Activated naive CD4-positive, alpha-beta T cell treated with anti-CD3 and anti-CD28 coated beads for 36 hours (primary cell): ENCODE results near the gene PKHD1. TPM values are rescaled to one million over a fixed set of nuclear protein-coding genes. Genes with fewer than 3 reads are reported as not detected.

ENCODE experiments used
- CTCF ChIA-PET: fragments of 350-600 bp; sonication (Branson Sonifier 250); formaldehyde crosslinking; loops from one replicate; lab custom pipeline; 2021; ENCODE audit warnings: antibody characterized with exemption; lab: Charles Lee
- DNase-seq: peaks from one replicate; pipeline ENCODE4 v3.0.0-alpha.2; 2020
- H3K27ac Mint-ChIP-seq: one replicate; pipeline ENCODE4 v1.8.0; 2021; ENCODE audit warnings: mild to moderate bottlenecking, mixed read lengths
- H3K27me3 Mint-ChIP-seq: one replicate; pipeline ENCODE4 v1.8.0; 2021; ENCODE audit warnings: low read depth, mixed read lengths
- H3K36me3 Mint-ChIP-seq: one replicate; pipeline ENCODE4 v1.8.0; 2021; ENCODE audit warnings: low read depth, mixed read lengths
- H3K4me1 Mint-ChIP-seq: one replicate; pipeline ENCODE4 v1.8.0; 2021; ENCODE audit warnings: low read depth, mixed read lengths
- H3K4me3 Mint-ChIP-seq: one replicate; pipeline ENCODE4 v1.8.0; 2021; ENCODE audit warnings: mild to moderate bottlenecking, moderate library complexity, mixed read lengths
- H3K9me3 Mint-ChIP-seq: one replicate; pipeline ENCODE4 v1.8.0; 2021; ENCODE audit warnings: mixed read lengths
- intact Hi-C: fragments of 100-400 bp; cut with micrococcal nuclease; formaldehyde crosslinking; loops from one replicate; pipeline ENCODE4 v1.15.1; 2023
- total RNA-seq, 2 experiments: library from RNA; stranded (reverse); gene quantifications; one replicate each; pipeline ENCODE4 v1.2.3, GENCODE V29; 2021

Gene PKHD1
- total RNA-seq, 2 experiments from 2014 or later = not detected

DNA sequence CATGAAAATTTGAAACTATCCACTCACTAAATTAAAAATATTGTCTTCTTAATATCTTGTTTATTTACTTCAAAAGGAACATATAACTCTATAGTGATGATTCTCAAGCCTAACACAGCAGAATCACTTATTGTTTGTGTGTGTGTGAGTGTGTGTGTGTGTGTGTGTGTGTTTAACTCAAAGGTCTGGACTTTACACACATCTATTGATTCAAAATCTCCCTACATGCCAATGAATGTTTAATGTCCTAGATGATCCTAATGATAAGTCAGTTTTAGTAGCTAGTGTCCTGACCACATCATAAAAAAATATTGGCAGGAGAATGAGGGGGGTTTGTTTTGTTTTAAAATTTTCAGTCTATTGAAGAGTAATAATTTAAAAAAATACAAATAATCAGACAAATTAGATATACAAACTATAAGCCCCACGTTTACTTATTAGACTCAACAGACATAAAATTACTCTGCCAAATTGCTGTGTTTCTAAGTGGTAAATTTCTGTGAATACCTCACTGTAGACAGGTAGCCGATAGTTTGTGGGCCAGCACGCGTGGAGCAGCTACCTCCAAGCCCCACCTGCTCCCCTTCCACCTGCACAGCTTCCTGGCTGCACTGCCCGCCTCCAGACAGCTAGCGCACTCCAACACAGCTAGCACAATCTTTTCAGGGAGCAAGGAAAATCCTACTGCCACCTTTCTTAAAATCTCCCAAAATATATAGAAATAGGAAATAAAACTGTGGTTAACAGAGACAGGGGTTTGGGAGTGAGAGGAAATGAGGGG, 349.6 kb downstream of the PKHD1 start:
- no peak for DNase-seq
- CTCF ChIA-PET = no interaction called here
- H3K27me3 Mint-ChIP-seq = no peaks in the 10 kb centered on the region
- no peaks in the 10 kb centered on the region for H3K9me3 Mint-ChIP-seq
- no peak overlapping the region for H3K27ac Mint-ChIP-seq
- no peaks in the 10 kb centered on the region for H3K4me1 Mint-ChIP-seq
- intact Hi-C loops = no loop called here
- no peaks in the 10 kb centered on the region for H3K36me3 Mint-ChIP-seq
- H3K4me3 Mint-ChIP-seq = no peak overlapping the region

DNA sequence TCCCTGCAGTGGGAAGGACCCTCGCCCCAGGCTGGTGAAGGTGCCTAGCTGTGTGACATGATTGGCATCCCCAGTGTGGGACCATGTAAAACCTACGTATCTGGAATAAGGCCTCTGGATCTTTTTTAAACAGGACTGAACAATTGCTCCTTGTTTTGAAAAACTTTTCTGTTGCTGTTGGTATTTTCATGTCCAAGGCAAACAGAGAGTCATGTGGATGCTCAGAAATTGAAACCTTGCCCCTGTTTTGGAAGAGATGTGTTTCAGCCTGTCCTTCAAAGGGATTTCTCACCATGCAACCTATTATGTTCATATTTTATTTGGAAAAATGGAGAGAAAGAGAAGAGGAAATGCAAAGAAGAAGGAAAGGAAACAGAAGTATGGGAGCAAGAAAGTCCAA, 362.3 kb downstream of the PKHD1 start:
- H3K4me3 Mint-ChIP-seq = no peak overlapping the region
- no peaks in the 10 kb centered on the region for H3K4me1 Mint-ChIP-seq
- no peak overlapping the region for H3K27ac Mint-ChIP-seq
- CTCF ChIA-PET = no interaction called here
- intact Hi-C loops = no loop called here
- H3K36me3 Mint-ChIP-seq = no peaks in the 10 kb centered on the region
- no peaks in the 10 kb centered on the region for H3K27me3 Mint-ChIP-seq
- no peaks in the 10 kb centered on the region for H3K9me3 Mint-ChIP-seq
- no peak for DNase-seq

DNA sequence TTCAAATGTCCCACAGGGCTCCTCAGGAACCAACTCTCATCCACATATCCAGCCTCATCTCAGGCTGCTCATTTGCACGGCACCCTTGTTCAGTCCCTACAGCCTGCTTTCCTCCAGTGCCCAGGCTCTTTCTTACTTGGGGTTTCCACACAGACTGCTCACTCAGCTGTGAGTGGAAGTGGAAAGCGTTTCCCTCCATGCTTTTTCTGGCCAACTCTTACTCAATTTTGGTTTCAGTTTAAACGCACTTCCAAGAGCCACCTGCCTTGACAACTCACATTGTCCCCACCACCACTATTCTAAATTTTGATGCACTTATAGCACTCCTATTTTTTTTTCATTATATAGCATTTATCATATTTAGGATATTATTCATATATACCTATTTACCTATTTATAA, 367.1 kb downstream of the PKHD1 start:
- Mint-ChIP-seq H3K36me3 (no peaks in the 10 kb centered on the region), H3K27me3 (no peaks in the 10 kb centered on the region), H3K4me3 (no peak overlapping the region), H3K4me1 (no peaks in the 10 kb centered on the region), H3K9me3 (no peaks in the 10 kb centered on the region), H3K27ac (no peak overlapping the region)
- DNase-seq = no peak
- intact Hi-C loops = no loop called here
- CTCF ChIA-PET = no interaction called here

DNA sequence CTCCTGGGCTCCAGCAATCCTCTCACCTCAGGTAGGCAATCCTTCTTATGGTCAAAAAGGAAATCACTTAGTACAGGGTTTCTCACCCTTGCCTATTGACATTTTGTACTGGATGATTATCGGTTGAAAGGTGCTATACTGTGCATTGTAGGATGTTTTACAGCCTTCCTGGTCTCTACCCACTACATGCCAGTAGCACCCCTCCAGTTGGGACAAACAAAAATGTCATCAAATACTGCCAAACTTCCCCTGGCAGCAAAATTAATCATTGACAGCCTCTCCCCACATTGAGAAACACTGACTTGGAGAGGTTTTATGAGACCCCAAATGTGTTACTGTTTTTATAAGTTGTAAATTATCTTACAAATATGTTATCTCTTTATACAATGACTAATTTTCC, 368.1 kb downstream of the PKHD1 start:
- no peak overlapping the region for H3K4me3 Mint-ChIP-seq
- no peaks in the 10 kb centered on the region for H3K36me3 Mint-ChIP-seq
- no peak overlapping the region for H3K27ac Mint-ChIP-seq
- no peaks in the 10 kb centered on the region for H3K4me1 Mint-ChIP-seq
- intact Hi-C loops = no loop called here
- CTCF ChIA-PET = no interaction called here
- no peak for DNase-seq
- no peaks in the 10 kb centered on the region for H3K27me3 Mint-ChIP-seq
- no peaks in the 10 kb centered on the region for H3K9me3 Mint-ChIP-seq

- intact Hi-C loops = no loop called here
- Mint-ChIP-seq H3K9me3 (no peaks in the 10 kb centered on the region), H3K27ac (no peak overlapping the region), H3K4me3 (no peak overlapping the region), H3K4me1 (no peaks in the 10 kb centered on the region), H3K27me3 (no peaks in the 10 kb centered on the region), H3K36me3 (no peaks in the 10 kb centered on the region)
- DNase-seq = no peak
- CTCF ChIA-PET = no interaction called here
Observed at GRCh38 chr6:51718533-51718932, 368.9 kb downstream of the PKHD1 start.

DNA sequence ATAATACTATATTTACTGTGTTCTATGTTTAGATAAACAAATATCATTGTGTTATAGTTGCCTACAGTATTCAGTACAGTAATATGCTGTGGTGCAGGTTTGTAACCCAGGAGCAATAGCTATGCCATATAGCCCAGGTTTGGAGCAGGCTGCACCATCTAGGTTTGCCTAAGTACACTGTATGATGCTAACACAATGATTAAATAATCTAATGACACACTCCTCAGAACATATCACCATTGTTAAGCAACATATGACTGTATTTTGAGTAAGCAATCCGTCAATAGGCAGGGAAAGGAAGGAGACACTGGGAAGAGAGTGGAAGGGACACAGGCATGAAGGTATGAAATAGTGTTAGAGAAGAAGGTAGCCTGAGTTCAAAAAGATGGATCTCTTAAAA, 369.9 kb downstream of the PKHD1 start:
- Mint-ChIP-seq H3K36me3 (no peaks in the 10 kb centered on the region), H3K27me3 (no peaks in the 10 kb centered on the region), H3K4me1 (no peaks in the 10 kb centered on the region), H3K4me3 (no peak overlapping the region), H3K27ac (no peak overlapping the region), H3K9me3 (no peaks in the 10 kb centered on the region)
- DNase-seq = no peak
- CTCF ChIA-PET = no interaction called here
- intact Hi-C loops = no loop called here

GRCh38 chr6:51711876-51712275, 375.5 kb downstream of the PKHD1 start:
- no peak overlapping the region for H3K4me3 Mint-ChIP-seq
- no peaks in the 10 kb centered on the region for H3K4me1 Mint-ChIP-seq
- H3K9me3 Mint-ChIP-seq = no peaks in the 10 kb centered on the region
- no peaks in the 10 kb centered on the region for H3K36me3 Mint-ChIP-seq
- intact Hi-C loops = no loop called here
- no peak overlapping the region for H3K27ac Mint-ChIP-seq
- no peak for DNase-seq
- CTCF ChIA-PET = no interaction called here
- H3K27me3 Mint-ChIP-seq = no peaks in the 10 kb centered on the region

DNA sequence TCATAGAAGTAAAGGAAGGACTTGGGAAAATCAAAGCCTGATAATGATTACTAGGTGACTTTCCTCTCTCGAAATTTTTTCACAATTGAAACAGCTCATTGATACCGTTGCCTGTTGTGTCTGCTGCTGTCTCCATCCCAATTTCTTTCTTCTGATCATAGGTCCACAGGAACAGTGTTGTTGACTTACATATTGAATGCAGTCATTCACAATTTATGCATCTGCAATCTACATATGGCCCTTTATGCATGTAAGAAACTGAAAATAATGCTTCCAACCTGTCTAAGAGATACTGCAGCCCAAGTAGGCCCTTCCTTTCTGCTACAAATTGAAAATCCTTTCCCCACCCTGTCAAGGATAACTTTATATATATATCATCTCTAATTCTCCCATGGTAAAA, 381.3 kb downstream of the PKHD1 start:
- intact Hi-C loops = no loop called here
- no peaks in the 10 kb centered on the region for H3K36me3 Mint-ChIP-seq
- DNase-seq = no peak
- no peaks in the 10 kb centered on the region for H3K9me3 Mint-ChIP-seq
- no peak overlapping the region for H3K4me3 Mint-ChIP-seq
- H3K4me1 Mint-ChIP-seq = no peaks in the 10 kb centered on the region
- H3K27me3 Mint-ChIP-seq = no peaks in the 10 kb centered on the region
- H3K27ac Mint-ChIP-seq = no peak overlapping the region
- CTCF ChIA-PET = no interaction called here

GRCh38 chr6:51704932-51705540, 382.4 kb downstream of the PKHD1 start:
- no peaks in the 10 kb centered on the region for H3K4me1 Mint-ChIP-seq
- intact Hi-C loops = no loop called here
- H3K27me3 Mint-ChIP-seq = no peaks in the 10 kb centered on the region
- no peak for DNase-seq
- H3K27ac Mint-ChIP-seq = no peak overlapping the region
- no peaks in the 10 kb centered on the region for H3K36me3 Mint-ChIP-seq
- CTCF ChIA-PET = no interaction called here
- no peaks in the 10 kb centered on the region for H3K9me3 Mint-ChIP-seq
- no peak overlapping the region for H3K4me3 Mint-ChIP-seq

GRCh38 chr6:51702851-51703250, 384.6 kb downstream of the PKHD1 start:
- Mint-ChIP-seq H3K27ac (no peak overlapping the region), H3K9me3 (no peaks in the 10 kb centered on the region), H3K4me3 (no peak overlapping the region), H3K36me3 (no peaks in the 10 kb centered on the region), H3K4me1 (no peaks in the 10 kb centered on the region), H3K27me3 (no peaks in the 10 kb centered on the region)
- intact Hi-C loops = no loop called here
- CTCF ChIA-PET = no interaction called here
- DNase-seq = no peak

DNA sequence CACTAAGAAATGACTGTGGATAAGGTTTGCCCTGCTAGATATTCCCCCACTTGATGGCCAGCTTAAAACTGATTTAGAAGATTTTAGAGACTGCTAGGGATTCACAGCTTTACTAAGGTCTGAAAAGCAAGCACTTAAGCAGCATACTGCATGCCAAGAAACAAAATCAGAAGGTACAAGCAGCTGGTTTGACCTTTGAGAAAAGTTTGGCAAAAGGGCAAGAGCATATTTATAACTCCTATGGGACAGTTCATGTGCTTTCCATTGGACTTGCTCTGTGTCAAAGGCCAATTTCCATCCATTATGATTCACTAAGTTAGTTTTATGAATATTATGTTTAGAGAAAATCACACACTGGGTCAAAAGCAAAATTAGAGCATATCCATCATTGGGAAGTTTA, 402.8 kb downstream of the PKHD1 start:
- Mint-ChIP-seq H3K36me3 (no peaks in the 10 kb centered on the region), H3K4me1 (no peaks in the 10 kb centered on the region), H3K4me3 (no peak overlapping the region), H3K27me3 (no peaks in the 10 kb centered on the region), H3K27ac (no peak overlapping the region), H3K9me3 (no peaks in the 10 kb centered on the region)
- intact Hi-C loops = no loop called here
- no peak for DNase-seq
- CTCF ChIA-PET = no interaction called here

DNA sequence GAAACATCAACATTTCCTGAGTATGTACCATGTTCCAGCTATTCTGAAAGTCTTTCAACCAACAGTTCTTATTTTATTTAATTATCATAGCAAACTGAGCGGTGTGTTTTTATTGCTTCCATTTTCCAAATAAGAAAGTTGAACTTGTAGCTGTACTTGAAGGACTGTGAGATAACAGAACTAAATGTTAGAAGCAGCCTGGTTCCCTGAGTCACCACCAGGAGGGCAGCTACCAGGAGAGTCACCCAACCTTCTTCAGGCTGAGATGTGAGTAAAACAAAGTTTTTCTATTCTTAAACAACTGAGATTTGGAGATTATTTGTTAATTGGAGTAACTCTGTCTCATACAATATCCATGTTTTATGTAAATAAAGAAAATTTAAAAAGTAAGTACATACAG, 403.4 kb downstream of the PKHD1 start:
- CTCF ChIA-PET = no interaction called here

DNA sequence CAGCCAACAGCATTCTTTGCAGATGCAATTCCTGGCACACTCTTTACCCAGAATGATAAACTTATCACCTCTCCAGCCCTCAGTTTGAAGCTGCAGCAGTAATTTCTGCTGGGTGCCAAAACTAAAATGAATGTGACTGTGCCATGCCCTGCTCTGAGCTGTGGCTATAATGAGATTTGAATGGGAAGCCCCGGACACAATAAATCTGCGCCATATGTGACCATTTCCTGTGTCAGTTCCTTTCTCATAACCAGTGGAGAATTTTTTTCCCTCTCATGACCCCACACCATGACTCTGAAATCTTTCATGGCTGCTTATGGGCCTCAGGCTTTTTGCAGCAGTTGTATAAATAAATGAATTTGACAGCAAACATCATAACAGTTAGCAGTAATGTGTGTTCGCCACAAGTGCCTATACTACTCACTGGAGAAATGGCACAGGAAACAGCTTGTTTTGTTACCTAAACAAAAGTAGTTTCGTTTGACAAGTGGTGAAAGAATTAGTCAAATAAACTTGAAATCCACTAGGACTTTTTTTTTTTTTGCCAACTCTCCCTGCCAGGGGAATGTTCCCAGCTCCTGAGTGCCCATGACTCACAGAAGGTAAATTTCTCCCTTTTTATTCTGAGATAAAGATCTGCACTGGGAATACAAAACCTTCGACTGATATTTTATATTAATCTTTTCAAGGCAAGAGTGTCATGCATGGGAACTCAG, 408.4 kb downstream of the PKHD1 start:
- Mint-ChIP-seq H3K9me3 (no peaks in the 10 kb centered on the region), H3K27me3 (peaks cover 3% of the 10 kb centered on the region), H3K4me1 (no peaks in the 10 kb centered on the region), H3K36me3 (no peaks in the 10 kb centered on the region), H3K27ac (no peak overlapping the region), H3K4me3 (no peak overlapping the region)
- DNase-seq = no peak
- CTCF ChIA-PET = no interaction called here
- intact Hi-C loops = no loop called here

More for the DNA sequence above, 403.4 kb downstream of the PKHD1 start:
- Mint-ChIP-seq H3K4me1 (no peaks in the 10 kb centered on the region), H3K9me3 (no peaks in the 10 kb centered on the region), H3K36me3 (no peaks in the 10 kb centered on the region), H3K27ac (no peak overlapping the region), H3K4me3 (no peak overlapping the region), H3K27me3 (no peaks in the 10 kb centered on the region)
- intact Hi-C loops = no loop called here
- DNase-seq = no peak
